ELF-1 (cell line): ENCODE results near the gene DCDC2.
"Not testable (repeated sequence)": the region's sequence is repeated elsewhere in the genome, so short reads cannot be mapped to it uniquely, and the experiment has no call there.

Source experiments
- DNase-seq: peaks from one replicate; pipeline ENCODE4 v3.0.0-alpha.2; 2016; ENCODE audit warnings: low read depth, low spot score

Gene DCDC2

DNA sequence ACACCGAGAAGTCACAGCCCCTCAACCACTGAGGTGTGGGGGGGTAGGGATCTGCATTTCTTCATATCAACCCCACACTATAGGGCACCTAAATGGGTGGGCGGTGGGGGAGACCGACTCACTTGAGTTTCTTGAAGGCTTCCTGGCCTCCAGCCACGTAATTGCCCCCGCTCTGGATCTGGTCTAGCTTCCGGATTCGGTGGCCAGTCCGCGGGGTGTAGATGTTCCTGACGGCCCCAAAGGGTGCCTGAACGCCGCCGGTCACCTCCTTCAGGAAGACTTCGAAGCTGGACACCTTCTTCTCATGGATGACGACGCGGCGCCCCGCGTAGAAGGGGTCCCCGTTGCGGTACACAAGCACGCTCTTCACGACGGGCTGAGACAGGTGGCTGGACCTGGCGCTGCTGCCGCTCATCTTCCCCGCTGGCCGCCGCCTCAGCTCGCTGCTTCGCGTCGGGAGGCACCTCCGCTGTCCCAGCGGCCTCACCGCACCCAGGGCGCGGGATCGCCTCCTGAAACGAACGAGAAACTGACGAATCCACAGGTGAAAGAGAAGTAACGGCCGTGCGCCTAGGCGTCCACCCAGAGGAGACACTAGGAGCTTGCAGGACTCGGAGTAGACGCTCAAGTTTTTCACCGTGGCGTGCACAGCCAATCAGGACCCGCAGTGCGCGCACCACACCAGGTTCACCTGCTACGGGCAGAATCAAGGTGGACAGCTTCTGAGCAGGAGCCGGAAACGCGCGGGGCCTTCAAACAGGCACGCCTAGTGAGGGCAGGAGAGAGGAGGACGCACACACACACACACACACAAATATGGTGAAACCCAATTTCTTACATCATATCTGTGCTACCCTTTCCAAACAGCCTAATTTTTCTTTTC is at the start of gene DCDC2:
Gene DCDC2 (minus strand): TSS at position 724 of the 883 bp plus-strand sequence. CDS start 309 bp downstream, at position 415.
- DNase-seq, result peak; percentile 79

DNA sequence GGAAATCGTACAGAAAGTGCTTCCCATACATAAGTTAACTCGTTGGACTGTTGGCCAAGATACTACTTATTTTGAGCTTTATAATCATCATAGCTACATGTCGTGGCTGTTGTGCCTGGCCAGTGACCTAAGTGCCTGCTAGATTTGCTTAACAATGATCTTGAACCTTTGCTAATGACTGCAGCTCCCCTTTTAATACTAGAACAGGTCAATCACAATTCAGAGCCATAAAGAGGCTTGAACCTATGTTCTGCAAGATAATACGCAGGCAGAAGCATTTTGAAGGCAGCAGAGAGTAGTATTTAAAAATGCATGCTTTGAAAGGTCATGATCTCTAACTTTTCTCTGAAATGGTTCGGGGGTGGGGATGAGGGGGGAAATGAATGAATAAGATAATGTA is 47.4 kb upstream of the DCDC2 start:
- no peak for DNase-seq

DNA sequence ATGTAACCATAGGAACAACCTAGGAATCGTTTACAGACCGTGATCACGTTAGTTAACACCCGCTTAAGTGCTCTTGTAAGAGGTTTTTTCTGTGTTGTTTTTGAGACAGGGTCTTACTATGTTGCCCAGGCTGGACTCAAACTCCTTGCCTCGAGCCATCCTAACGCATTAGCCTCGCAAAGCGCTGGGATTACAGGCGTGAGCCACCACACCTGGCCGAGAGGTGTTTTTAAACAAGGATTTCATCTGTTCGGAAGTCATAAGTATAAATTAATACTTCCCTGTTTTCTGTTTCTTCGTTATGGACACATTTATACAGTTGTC is 45.6 kb upstream of the DCDC2 start:
- no peak for DNase-seq

DNA sequence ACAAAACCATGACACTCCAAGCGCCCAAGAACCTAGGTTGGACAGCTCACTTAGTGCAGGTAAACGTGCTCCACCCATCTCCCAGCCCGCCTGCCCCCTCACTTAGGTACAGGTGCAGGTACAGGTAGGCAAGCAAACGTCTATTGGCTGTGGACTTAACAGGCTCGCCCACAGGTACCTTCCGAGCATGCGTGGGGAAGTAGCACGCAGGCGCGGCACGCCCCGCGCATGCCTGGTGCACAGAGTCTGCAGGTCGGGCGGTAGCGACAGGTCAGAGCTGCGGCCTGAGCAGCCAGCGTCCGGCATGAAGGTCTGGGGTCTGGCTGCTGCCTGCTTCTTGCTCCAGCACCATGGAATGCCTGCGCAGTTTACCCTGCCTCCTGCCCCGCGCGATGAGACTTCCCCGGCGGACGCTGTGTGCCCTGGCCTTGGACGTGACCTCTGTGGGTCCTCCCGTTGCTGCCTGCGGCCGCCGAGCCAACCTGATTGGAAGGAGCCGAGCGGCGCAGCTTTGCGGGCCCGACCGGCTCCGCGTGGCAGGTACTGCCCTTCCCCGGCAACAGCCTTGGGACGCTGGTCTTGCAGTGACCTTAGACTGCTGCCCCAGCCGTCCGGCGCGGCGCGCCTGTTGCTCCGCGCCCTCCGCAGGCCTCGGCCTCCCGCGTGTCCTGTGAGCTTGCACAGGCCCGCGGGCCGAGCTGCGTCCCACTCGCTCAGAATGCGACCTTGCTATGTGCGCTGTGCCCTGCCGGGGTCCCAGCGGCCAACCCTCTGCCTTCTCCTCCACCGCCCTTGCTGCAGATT is 45.0 kb upstream of the DCDC2 start, which contains the start of gene MRS2:
Gene MRS2 (plus strand): TSS at position 240 of the 804 bp plus-strand sequence. CDS start 111 bp downstream, at position 351.
- DNase-seq, result peak; percentile 89

DNA sequence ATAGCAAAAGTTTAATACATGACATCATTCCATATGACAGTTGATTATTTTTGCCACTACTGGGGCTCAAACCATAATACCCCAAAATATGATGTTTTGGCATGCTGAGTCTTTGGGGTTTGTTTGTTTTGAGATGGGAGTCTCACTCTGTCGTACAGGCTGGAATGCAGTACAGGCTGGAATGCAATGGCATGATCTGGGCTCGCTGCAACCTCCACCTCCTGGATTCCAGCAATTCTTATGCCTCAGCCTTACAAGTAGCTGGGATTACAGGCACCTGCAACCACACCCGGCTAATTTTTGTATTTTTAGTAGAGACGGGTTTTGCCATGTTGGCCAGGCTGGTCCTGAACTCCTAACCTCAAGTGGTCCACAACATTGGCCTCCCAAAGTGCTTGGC is 43.6 kb upstream of the DCDC2 start:
- peak; percentile 81 for DNase-seq

DNA sequence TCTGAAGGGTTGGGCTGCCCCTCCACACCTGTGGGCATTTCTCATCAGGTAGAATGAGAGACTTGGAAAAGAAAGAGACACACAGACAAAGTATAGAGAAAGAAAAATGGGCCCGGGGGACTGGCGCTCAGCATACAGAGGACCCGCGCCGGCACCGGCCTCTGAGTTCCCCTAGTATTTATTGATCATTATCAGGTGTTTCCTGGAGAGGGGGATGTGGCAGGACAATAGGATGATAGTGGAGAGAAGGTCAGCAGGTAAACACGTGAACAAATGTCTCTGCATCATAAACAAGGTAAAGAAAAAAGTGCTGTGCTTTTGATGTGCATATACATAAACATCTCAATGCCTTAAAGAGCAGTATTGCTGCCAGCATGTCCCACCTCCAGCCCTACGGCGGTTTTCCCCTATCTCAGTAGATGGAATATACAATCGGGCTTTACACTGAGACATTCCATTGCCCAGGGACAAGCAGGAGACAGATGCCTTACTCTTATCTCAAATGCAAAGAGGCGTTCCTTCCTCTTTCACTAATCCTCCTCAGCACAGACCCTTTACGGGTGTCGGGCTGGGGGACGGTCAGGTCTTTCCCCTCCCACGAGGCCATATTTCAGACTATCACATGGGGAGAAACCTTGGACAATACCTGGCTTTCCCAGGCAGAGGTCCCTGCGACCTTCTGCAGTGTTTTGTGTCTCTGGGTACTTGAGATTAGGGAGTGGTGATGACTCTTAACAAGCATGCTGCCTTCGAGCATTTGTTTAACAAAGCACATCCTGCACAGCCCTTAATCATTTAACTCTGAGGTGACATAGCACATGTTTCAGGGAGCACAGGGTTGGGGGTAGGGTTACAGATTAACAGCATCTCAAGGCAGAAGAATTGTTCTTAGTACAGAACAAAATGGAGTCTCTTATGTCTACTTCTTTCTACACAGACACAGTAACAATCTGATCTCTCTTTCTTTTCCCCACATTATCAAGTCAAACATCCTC is 42.5 kb upstream of the DCDC2 start:
- peak; percentile 89 for DNase-seq

DNA sequence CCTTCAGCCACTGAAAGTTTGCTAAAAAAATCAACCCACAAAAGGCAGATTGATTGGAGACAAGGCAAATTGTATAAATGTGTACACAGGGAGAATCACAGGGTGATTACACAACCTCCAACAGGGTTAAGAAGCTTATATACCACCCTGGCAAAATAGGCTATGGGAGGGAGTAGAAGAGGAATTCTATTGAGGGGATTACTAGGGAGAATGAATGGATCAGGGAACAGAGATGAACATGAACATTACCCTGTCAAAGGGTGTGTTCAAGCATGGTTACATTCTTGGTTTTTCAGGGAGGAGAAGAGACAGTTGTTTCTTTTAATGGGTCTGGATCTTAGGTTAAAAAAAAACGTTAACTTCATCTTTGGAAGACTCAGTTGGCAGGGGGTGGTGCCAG is 39.8 kb upstream of the DCDC2 start:
- DNase-seq, result no peak

DNA sequence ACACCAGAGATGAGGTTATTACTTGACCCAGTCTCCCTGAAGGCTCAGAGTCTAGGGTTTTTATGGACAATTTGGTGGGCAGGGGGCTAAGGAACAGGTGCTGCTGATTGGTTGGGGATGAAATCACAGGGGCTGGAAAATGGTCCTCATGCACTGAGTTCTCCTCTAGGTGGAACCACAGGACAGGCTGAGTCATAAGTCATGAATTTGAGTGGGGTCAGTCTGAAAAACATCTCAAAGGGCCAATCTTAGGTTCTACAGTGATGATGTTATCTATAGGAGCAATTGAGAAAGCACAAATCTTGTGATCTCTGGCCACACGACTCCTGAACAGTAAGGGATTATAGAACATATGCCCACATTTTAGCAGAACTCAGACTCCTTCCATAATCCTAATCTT is 39.0 kb upstream of the DCDC2 start:
- DNase-seq, result no peak

DNA sequence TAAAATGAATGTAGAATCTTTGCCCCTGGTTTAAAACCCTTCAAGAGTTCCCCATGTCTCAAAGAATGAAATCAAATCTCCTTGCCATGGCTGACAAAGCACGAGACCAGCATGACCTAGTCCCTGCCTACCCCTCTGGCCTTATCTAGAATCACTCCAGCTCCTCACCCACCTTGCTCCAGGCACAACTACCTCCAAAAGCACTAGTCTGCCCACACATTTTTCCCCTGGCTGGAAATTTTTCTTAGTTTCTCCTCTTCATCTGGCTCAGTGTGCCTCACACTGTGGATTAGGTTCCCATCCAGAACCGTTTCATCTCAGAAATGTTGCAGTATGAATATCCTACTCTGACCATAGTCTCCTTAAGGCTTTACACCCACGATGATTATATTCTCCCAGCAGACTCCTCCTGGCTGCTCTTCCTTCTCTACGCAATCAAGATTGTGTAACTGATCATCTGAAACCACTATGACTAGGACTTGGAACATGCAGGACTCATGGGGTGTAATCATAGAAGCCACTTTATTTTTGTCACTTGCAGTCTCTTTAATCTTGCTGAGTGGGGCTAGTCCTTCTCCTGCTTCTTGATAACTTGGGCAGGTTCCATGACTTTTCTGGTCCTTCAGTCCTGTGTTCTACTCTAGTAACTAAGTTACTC is 37.0 kb upstream of the DCDC2 start:
- DNase-seq, result no peak

DNA sequence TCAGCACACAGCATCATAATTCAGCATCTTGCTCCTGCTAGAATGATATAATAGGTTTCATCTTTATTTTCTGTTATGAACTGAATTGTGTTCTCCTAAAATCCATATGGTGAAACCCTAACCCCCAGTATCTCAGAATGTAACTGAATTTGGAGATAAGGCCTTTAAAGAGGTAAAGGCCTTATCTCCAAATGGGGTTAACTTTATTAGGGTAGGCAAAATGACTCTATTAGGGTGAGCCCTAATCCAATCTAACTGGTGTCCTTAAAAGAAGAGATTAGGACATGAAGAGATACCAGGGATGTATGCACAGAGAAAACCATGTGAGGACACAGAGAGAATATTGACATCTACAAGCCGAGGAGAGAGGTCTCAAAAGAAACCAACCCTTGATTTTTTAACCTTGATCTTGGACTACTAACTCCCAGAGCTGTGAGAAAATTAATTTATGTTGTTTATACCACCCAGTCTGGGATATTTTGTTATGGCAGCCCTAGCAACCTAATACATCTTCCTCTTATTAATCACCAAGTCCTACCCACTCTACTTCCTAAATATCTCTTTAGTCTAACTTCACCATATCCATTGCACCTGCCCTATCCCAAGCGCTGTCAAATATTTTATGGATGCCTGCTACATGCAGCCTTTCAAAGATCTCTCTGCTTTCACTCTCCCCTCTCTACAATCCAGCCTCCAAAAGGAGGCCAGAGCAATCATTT is 36.4 kb upstream of the DCDC2 start:
- no peak for DNase-seq

DNA sequence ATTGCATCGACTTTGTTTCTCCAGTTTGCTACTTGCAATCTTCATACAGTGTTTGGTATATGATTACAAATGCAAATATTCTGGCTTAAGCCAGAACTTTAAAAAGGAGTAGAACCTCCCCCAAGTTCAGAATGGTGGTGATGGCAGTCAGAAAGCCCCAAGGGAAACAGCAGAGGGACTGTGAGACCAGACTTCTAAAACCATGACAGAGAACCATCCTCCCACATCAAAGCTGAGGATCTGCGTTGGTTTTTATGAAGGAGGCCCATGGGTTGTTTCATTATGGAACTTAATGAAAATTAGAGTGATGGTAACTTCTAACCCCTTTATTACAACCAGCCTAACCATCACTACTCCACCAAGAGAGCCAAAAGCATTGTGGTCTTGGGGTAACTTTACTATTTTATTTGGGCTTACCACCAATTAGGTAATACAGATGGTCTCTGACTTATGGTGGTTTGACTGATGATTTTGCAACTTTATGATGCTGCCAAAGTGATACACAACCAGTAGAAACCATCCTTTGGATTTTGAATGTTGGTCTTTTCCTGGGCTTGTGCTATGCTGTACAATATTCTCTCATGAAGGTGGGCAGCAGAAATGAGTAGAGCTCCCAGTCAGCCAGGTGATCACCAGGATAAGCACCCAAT is 34.0 kb upstream of the DCDC2 start:
- no peak for DNase-seq

DNA sequence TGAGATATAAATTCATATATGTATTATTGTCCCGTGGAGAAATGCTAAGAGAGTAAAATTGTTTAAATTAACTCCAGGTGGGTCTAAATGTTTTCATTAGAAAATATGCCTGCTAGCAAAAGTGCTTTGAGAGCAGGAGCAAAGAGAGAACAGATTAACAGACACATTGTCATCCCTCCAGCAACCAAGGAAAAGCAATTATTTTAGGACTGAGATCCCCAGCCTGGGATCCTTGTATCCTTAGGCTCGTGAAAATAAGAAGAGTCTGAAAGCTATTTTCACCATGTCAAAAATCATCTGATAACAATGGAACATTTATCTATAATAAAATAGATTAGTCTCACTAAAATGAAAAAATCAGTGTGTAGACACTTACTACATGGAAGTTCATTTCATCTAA is 33.3 kb upstream of the DCDC2 start:
- no peak for DNase-seq

DNA sequence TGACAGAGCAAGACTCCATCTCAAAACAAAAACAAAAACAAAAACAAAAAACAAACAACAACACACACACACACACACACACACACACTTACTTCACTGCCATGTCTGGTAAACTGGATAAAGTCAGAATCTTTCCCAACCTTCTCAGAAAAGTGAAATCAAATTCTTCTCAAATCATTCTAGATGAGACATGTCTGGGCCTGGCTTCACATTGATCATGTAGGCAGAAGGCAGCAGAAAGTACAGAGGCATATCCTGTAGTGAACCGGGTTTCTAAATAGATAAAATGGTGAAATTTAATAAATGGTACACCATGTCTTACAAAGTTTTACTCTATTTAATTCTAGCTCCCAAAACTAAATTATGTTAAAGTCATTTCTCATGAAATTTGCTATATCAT is 30.0 kb upstream of the DCDC2 start:
- no peak for DNase-seq

DNA sequence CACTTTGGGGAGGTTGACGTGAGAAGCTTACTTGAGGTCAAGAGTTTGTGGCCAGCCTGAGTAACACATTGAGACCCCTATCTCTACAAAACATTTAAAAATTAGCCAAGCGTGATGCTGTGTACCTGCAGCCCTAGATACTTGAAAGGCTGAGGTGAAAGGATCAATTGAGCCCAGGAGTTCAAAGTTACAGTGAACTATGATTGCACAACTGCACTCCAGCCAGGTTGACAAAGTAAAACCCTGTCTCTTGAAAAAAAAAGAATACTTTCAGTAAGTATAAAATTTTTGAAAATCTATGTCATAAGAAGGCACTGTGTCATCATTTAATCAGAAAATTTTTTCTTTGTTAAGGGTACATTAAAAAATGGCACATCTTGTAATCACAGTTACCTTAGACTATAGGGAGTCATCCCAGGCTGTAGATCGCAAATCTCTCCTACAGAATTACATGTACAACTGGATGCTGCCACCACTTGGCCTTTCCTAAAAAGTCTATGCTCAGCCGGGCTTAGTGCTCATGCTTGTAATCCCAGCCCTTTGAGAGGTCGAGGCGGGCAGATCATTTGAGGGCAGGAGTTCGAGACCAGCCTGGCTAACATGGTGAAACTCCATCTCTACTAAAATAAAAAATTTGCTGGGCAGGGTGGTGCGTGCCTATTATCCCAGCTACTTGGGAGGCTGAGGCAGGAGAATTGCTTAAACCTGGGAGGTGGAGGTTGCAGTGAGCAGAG is 27.8 kb upstream of the DCDC2 start:
- no peak for DNase-seq

DNA sequence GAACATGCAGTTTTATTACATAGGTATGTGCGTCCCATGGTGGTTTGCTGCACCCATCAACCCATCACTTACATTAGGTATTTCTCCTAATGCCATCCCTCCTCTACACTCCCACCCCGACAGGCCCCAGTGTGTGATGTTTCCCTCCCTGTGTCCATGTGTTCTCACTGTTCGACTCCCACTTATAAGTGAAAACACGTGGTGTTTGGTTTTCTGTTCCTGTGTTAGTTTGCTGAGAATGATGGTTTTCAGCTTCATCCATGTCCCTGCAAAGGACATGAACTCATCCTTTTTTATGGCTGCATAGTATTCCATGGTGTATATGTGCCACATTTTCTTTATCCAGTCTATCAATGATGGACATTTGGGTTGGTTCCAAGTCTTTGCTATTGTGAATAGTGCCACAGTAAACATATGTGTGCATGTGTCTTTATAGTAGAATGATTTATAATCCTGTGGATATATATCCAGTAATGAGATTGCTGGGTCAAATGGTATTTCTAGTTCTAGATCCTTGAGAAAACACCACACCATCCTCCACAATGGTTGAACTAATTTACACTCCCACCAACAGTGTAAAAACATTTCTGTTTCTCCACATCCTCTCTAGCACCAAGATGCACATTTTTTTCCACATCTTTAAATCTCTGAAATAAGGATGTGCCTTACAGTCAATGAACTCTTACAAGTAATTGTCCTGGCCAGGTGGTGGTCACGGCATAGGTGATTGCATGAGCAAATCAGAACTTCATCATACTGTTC is 26.7 kb upstream of the DCDC2 start:
- not testable (repeated sequence) for DNase-seq

DNA sequence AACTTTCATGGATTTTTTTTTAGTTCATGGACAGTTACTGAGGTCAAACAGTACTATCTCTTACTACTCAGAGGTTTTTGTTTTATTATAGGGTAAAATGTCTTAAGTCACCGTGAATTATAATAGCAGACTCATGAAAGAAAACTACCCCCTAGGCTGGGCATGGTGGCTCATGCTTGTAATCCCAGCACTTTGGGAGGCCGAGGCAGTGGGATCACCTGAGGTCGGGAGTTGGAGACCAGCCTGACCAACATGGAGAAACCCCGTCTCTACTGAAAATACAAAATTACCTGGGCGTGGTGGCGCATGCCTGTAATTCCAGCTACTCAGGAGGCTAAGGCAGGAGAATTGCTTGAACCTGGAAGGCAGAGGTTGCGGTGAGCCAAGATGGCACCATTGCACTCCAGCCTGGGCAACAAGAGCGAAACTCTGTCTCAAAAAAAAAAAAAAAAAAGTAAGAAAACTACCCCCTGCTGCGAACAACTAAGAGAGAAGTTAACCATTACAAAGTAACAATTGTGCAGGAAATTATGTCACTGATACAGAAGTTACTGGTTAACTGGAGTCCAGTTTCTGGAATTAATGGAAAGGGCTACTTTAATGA is 25.1 kb upstream of the DCDC2 start:
- not testable (repeated sequence) for DNase-seq

DNA sequence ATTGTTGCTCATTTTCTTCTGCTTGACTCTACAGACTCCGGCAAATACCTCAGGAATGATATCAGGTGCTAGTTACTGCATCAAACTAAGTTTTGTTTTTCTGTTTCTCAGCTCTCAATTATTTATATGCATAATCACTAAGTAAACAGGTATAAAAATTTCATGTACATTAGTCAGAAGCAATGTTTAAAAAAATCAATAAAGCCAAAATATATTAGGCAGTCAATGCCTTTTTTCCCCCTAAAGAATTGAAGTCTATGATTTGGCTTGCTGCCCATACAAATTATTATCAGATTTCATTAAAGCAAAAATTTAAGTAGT is 24.3 kb upstream of the DCDC2 start:
- no peak for DNase-seq
